Heart left ventricle (tissue), 16 donors: Measurements from ENCODE around the gene CSPG4. TPM values are rescaled to one million over a fixed set of nuclear protein-coding genes. Genes with fewer than 3 reads are reported as not detected.

Experiments
- ATAC-seq, 4 donors: fragments of 200-7000 bp; cut with Tn5 transposase; one replicate each; pipeline ENCODE4 v1.9.1; 2020 to 2022; ENCODE audit warnings: moderate library complexity in 4 of 4, mild to moderate bottlenecking in 3 of 4, moderate number of reproducible peaks in 1 of 4
- DNase-seq, 5 donors: peaks; one replicate each; pipeline ENCODE4 v3.0.0-alpha.2; 2020
- H3K27ac ChIP-seq, 12 donors: fragments of 200-600 bp; sonication (generic) in 4 of 12; one replicate each; pipeline versions ENCODE4 v1.5.0 to v1.8.0; 2016 to 2022; ENCODE audit warnings: mild to moderate bottlenecking in 2 of 12
- H3K27me3 ChIP-seq, 9 donors: fragments of 200-600 bp; sonication (generic) in 2 of 9; one replicate each; pipeline versions ENCODE4 v1.5.1 to v1.8.0; 2016 to 2022; ENCODE audit warnings: mild to moderate bottlenecking in 3 of 9
- H3K36me3 ChIP-seq, 9 donors: fragments of 200-600 bp; sonication (generic) in 2 of 9; one replicate each; pipeline versions ENCODE4 v1.5.0 to v1.8.0; 2018 to 2022; ENCODE audit warnings: mild to moderate bottlenecking in 2 of 9
- H3K4me1 ChIP-seq, 12 donors: fragments of 200-600 bp; sonication (generic) in 4 of 12; one replicate each; pipeline versions ENCODE4 v1.5.0 to v1.8.0; 2016 to 2022; ENCODE audit warnings: mild to moderate bottlenecking in 3 of 12
- H3K4me3 ChIP-seq, 12 donors: fragments of 200-600 bp; sonication (generic) in 4 of 12; one replicate each; pipeline versions ENCODE4 v1.5.0 to v1.8.0; 2017 to 2022; ENCODE audit warnings: mild to moderate bottlenecking in 9 of 12, moderate library complexity in 4 of 12
- H3K9me3 ChIP-seq, 12 donors: fragments of 200-600 bp; sonication (generic) in 4 of 12; one replicate each; pipeline versions ENCODE4 v1.5.0 to v1.8.0; 2016 to 2022; ENCODE audit warnings: mild to moderate bottlenecking in 1 of 12
- POLR2A ChIP-seq, 2 donors: fragments of 450-650 bp; IDR thresholded peaks; one replicate each; pipeline ENCODE4 v1.6.1; 2017; ENCODE audit warnings: antibody characterized with exemption in 2 of 2, mild to moderate bottlenecking in 2 of 2, moderate library complexity in 2 of 2
- whole genome bisulfite sequencing, 4 donors: extraction: QIAGEN DNeasy Blood & Tissue Kit in 2 of 4; methylation state at CpG; one replicate each; pipeline versions ENCODE4 v1.1.5 to v1.1.7; 2013 to 2018; 5-methylcytosine and 5-hydroxymethylcytosine counted together
- intact Hi-C, 10 donors: fragments of 100-400 bp; cut with DNase I; formaldehyde crosslinking; loops; one replicate each; pipeline versions ENCODE4 v1.11.1 to v1.14.2; 2022
- polyA plus RNA-seq, 2 donors: library from polyadenylated mRNA; stranded (reverse); fragments of 200-250 nt; gene quantifications; one replicate each; pipeline ENCODE4 v1.2.3, GENCODE V29; 2013
- total RNA-seq, 9 donors: library from RNA; depleted of rRNA in 2 of 9; stranded (reverse); fragments of >200 nt in 2 of 9; fragmentation: NEBNext Ultra II Directional in 3 of 9; extraction: Animal tissue kit (Norgen Biotek cat#: 25700) in 3 of 9; gene quantifications; one replicate each; pipeline versions ENCODE4 v1.1.0 to v1.2.4, GENCODE V29; 2016 to 2023
- TF ChIP-seq, protein P1 (sequence below), 12 donors: fragments of 200-600 bp; sonication (generic) in 4 of 12; IDR thresholded peaks; one replicate each; pipeline versions ENCODE4 v1.5.0 to v1.8.0; 2018 to 2022; ENCODE audit warnings: antibody characterized with exemption in 12 of 12, mild to moderate bottlenecking in 5 of 12
- donor health status: ischemic (EF 13 %, LVEDD 7.1; RV severe dilation, severe dysfunction).
- donor health status: healthy with polysubstance abuse.
- donor health status: DM: no; HTN: yes; CAD: no.
- donor health status: DM: no; HTN: no; CAD: no.
- donor health status: ischemic (EF 25% LVEDD 6.9; RV normal size, moderate dysfunction).
- donor health status: ischemic (EF 25% LVEDD 5.7; RV mildly dilated, moderate dysfunction).
- donor health status: healthy.
- donor health status: DM: yes; HTN: yes; CAD: no.
- donor health status: ischemic (EF 35%, LVEDD 5.7; RV mildly dilated, moderate dysfunction).
- donor health status: nonischemic (EF 11% LVEDD 7.7; RV severe dilation, severe dysfunction).
- donor health status: DM: yes; HTN: yes; CAD: no.
- donor health status: PGD.
- donor health status: ischemic (EF 29% LVEDD 5.4; RV normal size, mild dysfunction).
- donor health status: nonischemic (EF 23%, LVEDD 6.1; RV moderate dilation, normal function).

The CSPG4 gene
- total and polyA plus RNA-seq, 11 donors, result 8.5 to 46.9 (median 13.9) TPM

DNA sequence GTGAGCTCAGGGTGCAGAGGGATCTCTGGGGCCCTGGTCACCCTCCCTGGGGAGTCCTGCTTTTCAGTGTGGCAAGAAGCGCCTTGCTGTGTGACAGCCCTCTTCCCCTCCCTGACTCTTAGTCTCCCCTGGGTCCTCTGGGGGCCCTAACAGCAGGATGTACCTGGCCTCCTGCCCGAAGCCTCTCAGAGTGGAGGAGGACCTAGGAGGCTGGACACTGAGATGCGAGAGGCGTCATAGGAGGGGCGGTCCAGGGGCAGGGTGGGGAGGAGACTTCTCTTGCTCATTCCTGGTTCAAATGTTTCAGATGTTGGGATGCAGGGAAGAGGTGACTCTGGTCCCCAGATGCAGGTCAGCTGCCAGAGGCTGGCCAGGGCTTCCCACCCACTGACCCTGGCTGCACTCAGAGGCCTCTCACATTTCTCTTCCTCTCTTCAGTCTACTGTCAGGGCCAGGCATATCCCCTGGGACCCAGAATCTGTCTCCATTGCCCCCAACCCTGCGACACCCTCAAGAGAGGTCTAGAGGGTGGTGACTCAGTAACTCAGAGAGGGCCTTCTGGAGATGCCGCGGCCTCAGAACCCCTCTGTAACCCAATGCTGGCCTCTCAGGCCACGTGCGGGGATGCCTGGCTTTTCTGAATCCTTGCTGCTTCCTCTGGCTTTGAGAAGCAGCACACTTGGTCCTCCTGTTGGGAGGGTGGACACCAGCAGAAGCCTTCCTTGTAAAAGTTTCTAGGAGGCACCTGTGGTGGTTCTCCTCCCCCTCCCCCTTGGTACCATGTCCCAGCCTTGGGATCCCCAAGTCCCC is 39.0 kb downstream of the CSPG4 start:
- intact Hi-C loops, result loop anchor here in 6 of 10 donors (1.0 to 10.0 kb wide), 5 partner anchors 25 to 309 kb away; partner anchors contain the start of genes MAN2C1 (in 1 of the 6) and SNX33 (in 1 of the 6)
- ATAC-seq, result peak; percentile 53 to 87 (median 70)
- no peak for TF ChIP-seq POLR2A (IDR thresholded peaks at IDR 0.05)
- TF ChIP-seq, protein P1, sequence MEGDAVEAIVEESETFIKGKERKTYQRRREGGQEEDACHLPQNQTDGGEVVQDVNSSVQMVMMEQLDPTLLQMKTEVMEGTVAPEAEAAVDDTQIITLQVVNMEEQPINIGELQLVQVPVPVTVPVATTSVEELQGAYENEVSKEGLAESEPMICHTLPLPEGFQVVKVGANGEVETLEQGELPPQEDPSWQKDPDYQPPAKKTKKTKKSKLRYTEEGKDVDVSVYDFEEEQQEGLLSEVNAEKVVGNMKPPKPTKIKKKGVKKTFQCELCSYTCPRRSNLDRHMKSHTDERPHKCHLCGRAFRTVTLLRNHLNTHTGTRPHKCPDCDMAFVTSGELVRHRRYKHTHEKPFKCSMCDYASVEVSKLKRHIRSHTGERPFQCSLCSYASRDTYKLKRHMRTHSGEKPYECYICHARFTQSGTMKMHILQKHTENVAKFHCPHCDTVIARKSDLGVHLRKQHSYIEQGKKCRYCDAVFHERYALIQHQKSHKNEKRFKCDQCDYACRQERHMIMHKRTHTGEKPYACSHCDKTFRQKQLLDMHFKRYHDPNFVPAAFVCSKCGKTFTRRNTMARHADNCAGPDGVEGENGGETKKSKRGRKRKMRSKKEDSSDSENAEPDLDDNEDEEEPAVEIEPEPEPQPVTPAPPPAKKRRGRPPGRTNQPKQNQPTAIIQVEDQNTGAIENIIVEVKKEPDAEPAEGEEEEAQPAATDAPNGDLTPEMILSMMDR (IDR thresholded peaks at IDR 0.05), result no peak
- Histone ChIP-seq H3K4me3 (peak overlapping the region in 2 of 12 donors; percentile 1 to 6), H3K4me1 (peaks cover 15 to 63% (median 28%) of the 10 kb centered on the region in 12 donors), H3K27ac (peak overlapping the region; percentile 51 to 89 (median 64)), H3K36me3 (peaks cover 0 to 8% (median 0%) of the 10 kb centered on the region in 9 donors), H3K27me3 (no peaks in the 10 kb centered on the region), H3K9me3 (no peaks in the 10 kb centered on the region)
- peak; percentile 86 to 91 (median 89) for DNase-seq
- WGBS, 4 donors, result 38 to 70% (median 61%) methylated on average over 5 to 10 of the region's 10 CpGs

DNA sequence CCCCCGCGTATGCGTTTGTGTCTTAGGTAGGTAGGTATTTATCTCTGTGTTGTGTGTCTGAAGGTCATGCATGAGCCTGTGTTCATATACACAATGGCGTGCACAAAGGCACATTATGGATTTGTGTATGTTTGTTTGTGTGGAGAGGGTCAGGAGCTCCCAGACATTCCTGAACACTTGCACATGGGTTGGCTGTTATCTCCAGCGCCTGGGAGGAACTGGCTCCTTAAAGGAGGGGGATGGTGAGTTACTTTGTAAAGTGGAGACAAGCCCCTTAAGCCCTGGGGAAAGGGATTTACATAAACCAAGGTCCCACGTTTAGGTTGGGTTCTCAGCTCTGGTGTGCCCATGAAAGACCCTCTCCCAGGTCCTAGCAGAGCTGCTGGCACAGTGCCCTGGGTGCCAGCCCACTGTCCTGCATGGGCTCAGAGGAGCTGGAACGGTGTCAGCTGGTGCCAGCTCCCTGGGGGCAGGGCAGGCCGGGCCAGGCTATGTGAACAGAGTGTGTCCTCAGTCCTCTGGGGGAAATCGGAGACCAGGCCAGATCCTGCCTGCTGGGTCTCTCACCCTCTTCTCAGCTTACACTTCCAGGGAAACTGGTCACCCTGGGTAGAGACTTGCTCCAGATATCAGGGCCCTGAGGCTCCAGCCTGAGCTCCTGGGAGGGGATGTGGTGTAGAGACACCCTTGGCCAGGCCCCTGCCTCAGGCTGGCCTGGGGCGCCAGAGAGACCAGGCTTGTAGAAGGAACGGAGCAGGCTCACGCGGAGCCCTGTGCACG is 39.8 kb downstream of the CSPG4 start:
- intact Hi-C loops, result loop anchor here in 6 of 10 donors (1.0 to 10.0 kb wide), 5 partner anchors 25 to 308 kb away; partner anchors contain the start of genes MAN2C1 (in 1 of the 6) and SNX33 (in 1 of the 6)
- Histone ChIP-seq H3K4me1 (peaks cover 15 to 65% (median 28%) of the 10 kb centered on the region in 12 donors), H3K27ac (peak overlapping the region; percentile 51 to 89 (median 64)), H3K4me3 (peak overlapping the region in 2 of 12 donors; percentile 1 to 6), H3K36me3 (peaks cover 0 to 5% (median 0%) of the 10 kb centered on the region in 9 donors), H3K27me3 (no peaks in the 10 kb centered on the region), H3K9me3 (no peaks in the 10 kb centered on the region)
- DNase-seq (no peak), ATAC-seq (peak; percentile 24 to 36 (median 30))
- TF ChIP-seq POLR2A (IDR thresholded peaks at IDR 0.05), result no peak
- TF ChIP-seq, protein P1 (IDR thresholded peaks at IDR 0.05), result no peak
- 22 to 48% (median 34%) methylated on average over 9 to 14 of the region's 14 CpGs for WGBS, 4 donors

DNA sequence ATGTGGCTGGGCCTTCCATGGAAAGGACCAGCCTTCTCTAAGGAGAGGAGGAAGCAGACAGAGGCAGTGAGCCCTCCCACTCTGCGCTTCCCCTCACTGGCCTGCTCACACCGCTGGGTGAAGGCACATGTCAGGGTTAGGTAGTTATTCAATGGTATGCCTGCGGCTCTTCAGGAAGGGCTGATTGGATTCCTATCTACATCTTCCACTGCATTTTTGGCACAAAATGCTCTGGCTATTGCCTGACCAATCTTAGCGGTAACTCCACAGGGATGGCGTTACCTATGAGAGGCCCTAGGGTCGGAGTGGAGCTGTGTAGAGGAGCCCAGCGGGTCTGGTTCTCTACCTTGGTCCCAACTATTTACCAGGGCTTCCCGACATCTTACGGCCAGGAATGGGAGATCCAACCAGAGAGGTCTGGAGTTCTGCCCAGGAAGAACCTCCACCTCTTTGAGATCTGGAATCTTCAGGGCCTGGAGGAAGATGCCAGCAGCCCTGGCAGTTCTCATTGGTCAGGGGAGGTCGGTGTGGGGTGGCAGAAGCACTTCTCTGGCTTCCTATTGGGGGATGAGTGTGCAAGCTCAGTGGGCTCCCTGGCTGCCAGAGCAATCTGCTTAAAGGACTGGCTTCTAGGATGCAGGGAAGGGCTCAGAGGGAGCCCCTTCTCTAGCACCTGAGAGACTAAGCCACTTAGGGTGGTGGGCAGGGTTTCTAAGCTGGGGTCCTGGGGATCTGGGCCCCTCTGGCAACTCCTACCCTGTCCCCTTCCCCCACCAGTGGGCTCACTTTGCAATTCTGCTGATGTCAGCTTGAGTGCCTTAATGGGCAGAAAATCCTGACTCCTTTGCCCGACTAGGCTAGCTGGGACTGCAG is 40.7 kb downstream of the CSPG4 start:
- H3K27ac ChIP-seq, result peak overlapping the region in 11 of 12 donors; percentile 38 to 89 (median 65)
- ATAC-seq, result no peak
- 65 to 75% (median 71%) methylated on average over 7 to 11 of the region's 11 CpGs for WGBS, 4 donors
- no peaks in the 10 kb centered on the region for H3K9me3 ChIP-seq
- H3K4me1 ChIP-seq, result peaks cover 22 to 74% (median 36%) of the 10 kb centered on the region in 12 donors
- DNase-seq, result no peak
- TF ChIP-seq, protein P1 (IDR thresholded peaks at IDR 0.05), result no peak
- no peak for TF ChIP-seq POLR2A (IDR thresholded peaks at IDR 0.05)
- intact Hi-C loops, result loop anchor here in 5 of 10 donors (2.0 to 10.0 kb wide), 4 partner anchors 25 to 307 kb away; partner anchors contain the start of genes MAN2C1 (in 1 of the 5) and SNX33 (in 1 of the 5)
- H3K36me3 ChIP-seq, result peaks cover 0 to 2% (median 0%) of the 10 kb centered on the region in 9 donors
- no peaks in the 10 kb centered on the region for H3K27me3 ChIP-seq
- H3K4me3 ChIP-seq, result no peak overlapping the region
